Left lobe of liver (tissue), 2 donors: ENCODE data around the gene CTBP2. TPM values are rescaled to one million over a fixed set of nuclear protein-coding genes. Genes with fewer than 3 reads are reported as not detected.
A peak's percentile ranks its signal among the peaks of the same experiment; 100 is the strongest.

Experiments
- ATAC-seq: fragments of 200-7000 bp; cut with Tn5 transposase; one replicate; pipeline ENCODE4 v1.9.1; 2020; ENCODE audit warnings: mild to moderate bottlenecking, moderate library complexity
- DNase-seq: peaks from one replicate; pipeline ENCODE4 v3.0.0-alpha.2; 2020; ENCODE audit warnings: low spot score
- total RNA-seq: library from RNA; stranded (reverse); gene quantifications from one replicate; pipeline ENCODE4 v1.2.1, GENCODE V29; 2021
- donor health status: DM: no; HTN: no; CAD: no; lungs with moderate emphysema.
- donor health status: DM: no; HTN: yes; CAD: no.

CTBP2 gene
- total RNA-seq, 1 donor from 2014 or later, result 5.8 TPM

GRCh38 chr10:125002423-125003145 lies 157.8 kb downstream of the CTBP2 start:
- no peak for DNase-seq
- ATAC-seq, result no peak

GRCh38 chr10:125002047-125002422 lies 158.3 kb downstream of the CTBP2 start:
- no peak for DNase-seq
- ATAC-seq, result no peak

GRCh38 chr10:125001313-125002046 lies 158.9 kb downstream of the CTBP2 start:
- no peak for DNase-seq
- ATAC-seq, result no peak

GRCh38 chr10:125000366-125001312 lies 159.7 kb downstream of the CTBP2 start:
- ATAC-seq (peak; percentile 36), DNase-seq (no peak)

GRCh38 chr10:124999433-125000365 lies 160.7 kb downstream of the CTBP2 start:
- no peak for ATAC-seq

GRCh38 chr10:124998624-124999291 lies 161.6 kb downstream of the CTBP2 start:
- DNase-seq (peak; percentile 41), ATAC-seq (no peak)

More at GRCh38 chr10:124999433-125000365, 160.7 kb downstream of the CTBP2 start:
- peak; percentile 39 for DNase-seq

- DNase-seq, result peak; percentile 44
- no peak for ATAC-seq
These were observed 162.4 kb downstream of the CTBP2 start for GRCh38 chr10:124997771-124998623.

GRCh38 chr10:124997306-124997705 lies 163.1 kb downstream of the CTBP2 start:
- ATAC-seq, result no peak
- DNase-seq, result peak; percentile 38

GRCh38 chr10:124996854-124997215 lies 163.5 kb downstream of the CTBP2 start:
- peak; percentile 36 for DNase-seq
- no peak for ATAC-seq

GRCh38 chr10:124996127-124996853 lies 164.1 kb downstream of the CTBP2 start:
- ATAC-seq (no peak), DNase-seq (peak; percentile 44)

- peak; percentile 33 for DNase-seq
- no peak for ATAC-seq
These were observed 164.8 kb downstream of the CTBP2 start for GRCh38 chr10:124995605-124996004.

GRCh38 chr10:124994573-124995473 lies 165.5 kb downstream of the CTBP2 start:
- DNase-seq (peak; percentile 48), ATAC-seq (no peak)

- DNase-seq, result peak; percentile 43
- no peak for ATAC-seq
These were observed 166.5 kb downstream of the CTBP2 start for GRCh38 chr10:124993736-124994451.

GRCh38 chr10:124993345-124993708 lies 167.0 kb downstream of the CTBP2 start:
- DNase-seq, result no peak
- no peak for ATAC-seq

GRCh38 chr10:124992462-124993344 lies 167.7 kb downstream of the CTBP2 start:
- ATAC-seq, result peak; percentile 85

More at GRCh38 chr10:124992462-124993344, 167.7 kb downstream of the CTBP2 start:
- DNase-seq, result peak; percentile 78
